B cell (primary cell): ENCODE measurements around the gene GPRC5B. TPM values are rescaled to one million over a fixed set of nuclear protein-coding genes. Genes with fewer than 3 reads are reported as not detected.

ENCODE experiments used
- ATAC-seq: fragments of 200-7000 bp; cut with Tn5 transposase; one replicate; pipeline ENCODE4 v1.10.0; 2021; ENCODE audit warnings: low read depth, mild to moderate bottlenecking, moderate number of reproducible peaks, moderate library complexity
- CTCF ChIA-PET: fragments of 350-600 bp; sonication (Branson Sonifier 250); formaldehyde crosslinking; loops from one replicate; lab custom pipeline; 2021; ENCODE audit warnings: antibody characterized with exemption, inconsistent platforms; lab: Charles Lee
- POLR2A ChIA-PET: fragments of 350-600 bp; sonication (Branson Sonifier 250); formaldehyde crosslinking; loops from one replicate; lab custom pipeline; 2021; ENCODE audit warnings: antibody characterized with exemption; lab: Charles Lee
- DNase-seq: peaks from one replicate; pipeline ENCODE4 v3.0.0; 2013
- H2AFZ ChIP-seq: 2 replicates; pipeline ENCODE4 v1.6.1; 2012; ENCODE audit warnings: mild to moderate bottlenecking, low read depth, low read length; ENCODE audit not compliant: insufficient read depth, poor library complexity, severe bottlenecking
- H3K27ac ChIP-seq, 2 donors: 1 replicate in 1 of 2; 2 replicates in 1 of 2; pipeline ENCODE4 v1.5.1; 2012 to 2013; ENCODE audit warnings: low read length in 2 of 2, mild to moderate bottlenecking in 2 of 2, moderate library complexity in 1 of 2
- H3K27me3 ChIP-seq, 4 experiments: fragments of 200-600 bp in 1 of 4; sonication (generic) in 1 of 4; replicated peaks in 1 of 4; 1 replicate in 2 of 4; 2 replicates in 2 of 4; pipeline versions ENCODE4 v1.6.1 to v1.7.0; 2013 to 2016; ENCODE audit warnings: low read length in 3 of 4, mild to moderate bottlenecking in 2 of 4, mixed read lengths in 1 of 4, moderate library complexity in 1 of 4; ENCODE audit not compliant: insufficient read depth in 4 of 4, control insufficient read depth in 3 of 4; ENCODE audit errors: control extremely low read depth in 1 of 4
- H3K36me3 ChIP-seq, 2 experiments: replicated peaks in 1 of 2; 1 replicate in 1 of 2; 2 replicates in 1 of 2; pipeline versions ENCODE4 v1.6.1 to v1.7.1; 2013; ENCODE audit warnings: low read length in 1 of 2; ENCODE audit not compliant: insufficient read depth in 2 of 2, control insufficient read depth in 1 of 2; ENCODE audit errors: control extremely low read depth in 1 of 2, extremely low read depth in 1 of 2
- H3K4me1 ChIP-seq, 2 donors: fragments of 200-600 bp in 1 of 2; sonication (generic) in 1 of 2; 1 replicate in 1 of 2; 2 replicates in 1 of 2; pipeline versions ENCODE4 v1.5.1 to v1.6.1; 2013 to 2017; ENCODE audit warnings: low read length in 2 of 2; ENCODE audit not compliant: control insufficient read depth in 2 of 2, insufficient read depth in 2 of 2
- H3K4me2 ChIP-seq: replicated peaks from 2 replicates; pipeline ENCODE3; 2012; ENCODE audit warnings: mild to moderate bottlenecking, low read depth, low read length; ENCODE audit not compliant: poor library complexity, severe bottlenecking
- H3K4me3 ChIP-seq, 5 experiments: fragments of 200-600 bp in 1 of 5; sonication (generic) in 1 of 5; 1 replicate in 3 of 5; 2 replicates in 2 of 5; pipeline versions ENCODE4 v1.5.1 to v1.7.0; 2011 to 2016; ENCODE audit warnings: low read length in 4 of 5, mild to moderate bottlenecking in 4 of 5, low read depth in 2 of 5, control low read depth in 1 of 5, moderate library complexity in 1 of 5; ENCODE audit not compliant: insufficient read depth in 1 of 5; ENCODE audit errors: control extremely low read depth in 1 of 5, extremely low read depth in 1 of 5
- H3K79me2 ChIP-seq: fragments of 200-600 bp; sonication (generic); one replicate; pipeline ENCODE4 v1.6.0; 2016; ENCODE audit warnings: low read length; ENCODE audit not compliant: control insufficient read depth, insufficient read depth
- H3K9ac ChIP-seq: fragments of 200-600 bp; sonication (generic); 2 replicates; pipeline ENCODE4 v1.6.1; 2017; ENCODE audit warnings: mild to moderate bottlenecking, low read length, moderate library complexity
- H3K9me3 ChIP-seq, 3 donors: one replicate each; pipeline versions ENCODE4 v1.6.1 to v1.7.1; 2013; ENCODE audit warnings: low read length in 2 of 3; ENCODE audit not compliant: control insufficient read depth in 2 of 3, insufficient read depth in 1 of 3; ENCODE audit errors: control extremely low read depth in 1 of 3
- H4K20me1 ChIP-seq: 2 replicates; pipeline ENCODE4 v1.6.0; 2012; ENCODE audit warnings: mild to moderate bottlenecking, low read length; ENCODE audit not compliant: insufficient read depth, control insufficient read depth, poor library complexity, severe bottlenecking
- H3K27ac Mint-ChIP-seq: one replicate; pipeline ENCODE4 v1.8.0; 2021; ENCODE audit warnings: mixed read lengths
- H3K27me3 Mint-ChIP-seq: one replicate; pipeline ENCODE4 v1.8.0; 2021; ENCODE audit warnings: mixed read lengths
- H3K4me1 Mint-ChIP-seq: one replicate; pipeline ENCODE4 v1.8.0; 2021; ENCODE audit warnings: mixed read lengths
- H3K4me3 Mint-ChIP-seq: one replicate; pipeline ENCODE4 v1.8.0; 2021; ENCODE audit warnings: mixed read lengths
- H3K9me3 Mint-ChIP-seq: one replicate; pipeline ENCODE4 v1.8.0; 2022; ENCODE audit warnings: mixed read lengths; ENCODE audit not compliant: insufficient read depth
- EZH2 ChIP-seq: IDR thresholded peaks from 2 replicates; pipeline ENCODE4 v1.6.1; 2012; ENCODE audit warnings: borderline replicate concordance, low read depth, mild to moderate bottlenecking, moderate library complexity, low read length; ENCODE audit not compliant: insufficient read depth, poor library complexity, severe bottlenecking
- WGBS: methylation state at CpG from one replicate; pipeline ENCODE4 v1.1.5; 2013; ENCODE audit warnings: missing lambda C conversion rate; ENCODE audit not compliant: insufficient coverage; 5-methylcytosine and 5-hydroxymethylcytosine counted together
- intact Hi-C: fragments of 100-400 bp; cut with micrococcal nuclease; formaldehyde crosslinking; loops from one replicate; pipeline ENCODE4 v1.10.0; 2022
- polyA plus RNA-seq: library from polyadenylated mRNA; depleted of rRNA; stranded (reverse); fragments of >200 nt; gene quantifications from 2 replicates; pipeline ENCODE4 v1.2.3, GENCODE V29; 2012
- total RNA-seq, 2 donors: library from RNA; stranded (reverse); fragments of 120-200 nt in 1 of 2; gene quantifications; 1 replicate in 1 of 2; 2 replicates in 1 of 2; pipeline versions ENCODE4 v1.2.3 to v1.2.4, GENCODE V29; 2013 to 2022
- TF ChIP-seq, protein P1 (sequence below): fragments of 200-600 bp; IDR thresholded peaks from one replicate; pipeline ENCODE4 v1.8.0; 2022; ENCODE audit warnings: antibody characterized with exemption, mild to moderate bottlenecking

The GPRC5B gene
- total and polyA plus RNA-seq, 2 donors (not counting 1 experiment from before 2014, with no cell fraction given), result not detected

- Histone ChIP-seq H3K36me3 (no peaks in the 10 kb centered on the region), H3K9me3 (no peaks in the 10 kb centered on the region), H3K27ac (no peak overlapping the region), H4K20me1 (no peaks in the 10 kb centered on the region), H3K4me3 (no peak overlapping the region), H3K4me1 (peaks cover 7% of the 10 kb centered on the region in 2 donors), H3K9ac (no peak overlapping the region), H3K79me2 (no peaks in the 10 kb centered on the region), H3K4me2 (no peak overlapping the region), H3K27me3 (peaks cover 0 to 10% (median 1%) of the 10 kb centered on the region in 4 experiments), H2AFZ (no peak overlapping the region)
- peaks cover 7% of the 10 kb centered on the region for H3K4me1 Mint-ChIP-seq
- DNase-seq (no peak), ATAC-seq (no peak)
- intact Hi-C loops, result no loop called here
- no peaks in the 10 kb centered on the region for H3K9me3 Mint-ChIP-seq
- ChIA-PET CTCF (interaction anchor here (0.6 to 2.2 kb wide), 7 partner anchors 8 to 806 kb away, joined by 3 to 7 read pairs (median 3); no protein-coding TSS in a partner anchor), POLR2A (no interaction called here)
- no peak overlapping the region for H3K27ac Mint-ChIP-seq
- peaks cover 17% of the 10 kb centered on the region for H3K27me3 Mint-ChIP-seq
- TF ChIP-seq, protein P1, sequence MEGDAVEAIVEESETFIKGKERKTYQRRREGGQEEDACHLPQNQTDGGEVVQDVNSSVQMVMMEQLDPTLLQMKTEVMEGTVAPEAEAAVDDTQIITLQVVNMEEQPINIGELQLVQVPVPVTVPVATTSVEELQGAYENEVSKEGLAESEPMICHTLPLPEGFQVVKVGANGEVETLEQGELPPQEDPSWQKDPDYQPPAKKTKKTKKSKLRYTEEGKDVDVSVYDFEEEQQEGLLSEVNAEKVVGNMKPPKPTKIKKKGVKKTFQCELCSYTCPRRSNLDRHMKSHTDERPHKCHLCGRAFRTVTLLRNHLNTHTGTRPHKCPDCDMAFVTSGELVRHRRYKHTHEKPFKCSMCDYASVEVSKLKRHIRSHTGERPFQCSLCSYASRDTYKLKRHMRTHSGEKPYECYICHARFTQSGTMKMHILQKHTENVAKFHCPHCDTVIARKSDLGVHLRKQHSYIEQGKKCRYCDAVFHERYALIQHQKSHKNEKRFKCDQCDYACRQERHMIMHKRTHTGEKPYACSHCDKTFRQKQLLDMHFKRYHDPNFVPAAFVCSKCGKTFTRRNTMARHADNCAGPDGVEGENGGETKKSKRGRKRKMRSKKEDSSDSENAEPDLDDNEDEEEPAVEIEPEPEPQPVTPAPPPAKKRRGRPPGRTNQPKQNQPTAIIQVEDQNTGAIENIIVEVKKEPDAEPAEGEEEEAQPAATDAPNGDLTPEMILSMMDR, result no peak
- no peak for TF ChIP-seq EZH2
- no peak overlapping the region for H3K4me3 Mint-ChIP-seq
- 100% methylated on average over 2 of the region's 3 CpGs for WGBS
Observed at GRCh38 chr16:19890901-19891300, 6.3 kb upstream of the GPRC5B start.

DNA sequence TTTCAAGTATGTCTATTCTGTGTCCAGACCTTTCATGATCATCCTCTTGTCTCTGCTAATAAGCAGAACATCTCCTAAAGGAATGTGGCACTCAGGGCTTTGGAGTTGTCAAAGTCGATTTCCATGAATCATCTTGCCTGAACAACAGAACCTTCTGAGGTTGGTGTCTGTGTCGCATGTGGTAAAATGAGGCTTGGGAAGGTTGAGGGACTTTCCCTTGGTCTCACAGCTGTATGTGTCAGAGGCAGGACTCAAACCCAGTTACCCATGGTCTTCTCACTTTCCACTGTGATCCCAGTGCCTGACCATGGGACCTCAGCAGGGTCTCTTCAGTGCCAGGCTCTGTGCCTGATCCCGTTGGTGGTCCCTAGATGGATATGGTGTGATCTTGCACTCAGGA lies 4.2 kb upstream of the GPRC5B start:
- no peaks in the 10 kb centered on the region for H3K9me3 Mint-ChIP-seq
- Histone ChIP-seq H3K4me3 (no peak overlapping the region), H3K9me3 (peaks cover 0 to under 1% (median 0%) of the 10 kb centered on the region in 3 donors), H3K27ac (no peak overlapping the region), H4K20me1 (no peaks in the 10 kb centered on the region), H3K9ac (no peak overlapping the region), H3K27me3 (peaks cover 0 to 24% (median 9%) of the 10 kb centered on the region in 4 experiments), H3K36me3 (no peaks in the 10 kb centered on the region), H3K4me2 (no peak overlapping the region), H3K4me1 (peaks cover 24 to 25% of the 10 kb centered on the region in 2 donors), H2AFZ (no peak overlapping the region), H3K79me2 (no peaks in the 10 kb centered on the region)
- ChIA-PET POLR2A (no interaction called here), CTCF (interaction anchor here (3.8 kb wide), 2 partner anchors 289 to 332 kb away, joined by 47 to 55 read pairs; partner anchors contain the start of gene VPS35L)
- intact Hi-C loops, result no loop called here
- H3K4me3 Mint-ChIP-seq, result no peak overlapping the region
- H3K27me3 Mint-ChIP-seq, result peaks cover 26% of the 10 kb centered on the region
- no peak overlapping the region for H3K27ac Mint-ChIP-seq
- WGBS, result 70% methylated on average over 1 of the region's 3 CpGs
- no peak for TF ChIP-seq EZH2
- TF ChIP-seq, protein P1, result no peak
- DNase-seq (no peak), ATAC-seq (no peak)
- H3K4me1 Mint-ChIP-seq, result peaks cover 22% of the 10 kb centered on the region
